ENCODE results near the gene MRPL55. TPM values are rescaled to one million over a fixed set of nuclear protein-coding genes. Genes with fewer than 3 reads are reported as not detected.
A peak's percentile ranks its signal among the peaks of the same experiment; 100 is the strongest.

Gene MRPL55
- total RNA-seq, 5 donors from 2014 or later (not counting 1 experiment from before 2014, with no cell fraction given): 49.7 to 63.5 (median 55.9) TPM

- Mint-ChIP-seq H3K27me3 (peaks cover 0 to 18% of the 10 kb centered on the region in 2 donors), H3K4me3 (no peak overlapping the region), H3K27ac (no peak overlapping the region), H3K36me3 (no peaks in the 10 kb centered on the region), H3K4me1 (peaks cover 8 to 14% (median 10%) of the 10 kb centered on the region in 3 donors), H3K9me3 (no peaks in the 10 kb centered on the region)
- H3K27me3 ChIP-seq (replicated peaks in 1 of 2; ENCODE audit: control insufficient read depth in 2 of 2, extremely low read depth in 1 of 2, insufficient read depth in 2 of 2, low read length in 1 of 2): peaks cover 0 to 19% of the 10 kb centered on the region in 2 experiments
- WGBS (ENCODE audit: insufficient coverage): 84% methylated on average over 3 of the region's 12 CpGs
- H3K4me1 ChIP-seq (ENCODE audit: control insufficient read depth in 1 of 2, extremely low read depth in 1 of 2, insufficient read depth in 2 of 2, low read length in 2 of 2): peaks cover 2 to 21% of the 10 kb centered on the region in 2 experiments
- no peak for ATAC-seq (replicated peaks in 1 of 4)
- H3K9me3 ChIP-seq: no peaks in the 10 kb centered on the region
- no peak overlapping the region for H3K27ac ChIP-seq (ENCODE audit: low read length)
- DNase-seq: no peak
- H3K4me3 ChIP-seq (ENCODE audit: control insufficient read depth in 1 of 2, extremely low read depth in 1 of 2, low read length in 1 of 2): no peak overlapping the region
- ChIA-PET CTCF (no interaction called here), POLR2A (no interaction called here)
- no peaks in the 10 kb centered on the region for H3K36me3 ChIP-seq (ENCODE audit: control insufficient read depth in 2 of 2, extremely low read depth in 1 of 2, insufficient read depth in 1 of 2, low read length in 1 of 2)
These were observed 25.5 kb upstream of the MRPL55 start for GRCh38 chr1:228134591-228134990.

GRCh38 chr1:228131766-228132165 is 22.7 kb upstream of the MRPL55 start:
- Mint-ChIP-seq H3K4me1 (peaks cover 7 to 9% (median 8%) of the 10 kb centered on the region in 3 donors), H3K4me3 (no peak overlapping the region), H3K27me3 (peaks cover 4 to 39% of the 10 kb centered on the region in 2 donors), H3K36me3 (no peaks in the 10 kb centered on the region), H3K27ac (no peak overlapping the region), H3K9me3 (no peaks in the 10 kb centered on the region)
- H3K4me1 ChIP-seq (ENCODE audit: control insufficient read depth in 1 of 2, extremely low read depth in 1 of 2, insufficient read depth in 2 of 2, low read length in 2 of 2): peaks cover under 1 to 4% of the 10 kb centered on the region in 2 experiments
- peaks cover 0 to 20% of the 10 kb centered on the region in 2 experiments for H3K27me3 ChIP-seq (replicated peaks in 1 of 2; ENCODE audit: control insufficient read depth in 2 of 2, extremely low read depth in 1 of 2, insufficient read depth in 2 of 2, low read length in 1 of 2)
- no peak for DNase-seq
- ChIA-PET POLR2A (no interaction called here), CTCF (interaction anchor here in 1 of 2 donors (1.5 kb wide), 1 partner anchor 48 kb away, joined by 4 read pairs; no protein-coding TSS in a partner anchor)
- no peak overlapping the region for H3K4me3 ChIP-seq (ENCODE audit: control insufficient read depth in 1 of 2, extremely low read depth in 1 of 2, low read length in 1 of 2)
- WGBS (ENCODE audit: insufficient coverage): no CpG with 5 or more reads among the region's 2 CpGs
- ATAC-seq (replicated peaks in 1 of 4): no peak
- no peak overlapping the region for H3K27ac ChIP-seq (ENCODE audit: low read length)
- no peaks in the 10 kb centered on the region for H3K36me3 ChIP-seq (ENCODE audit: control insufficient read depth in 2 of 2, extremely low read depth in 1 of 2, insufficient read depth in 1 of 2, low read length in 1 of 2)
- H3K9me3 ChIP-seq: no peaks in the 10 kb centered on the region

DNA sequence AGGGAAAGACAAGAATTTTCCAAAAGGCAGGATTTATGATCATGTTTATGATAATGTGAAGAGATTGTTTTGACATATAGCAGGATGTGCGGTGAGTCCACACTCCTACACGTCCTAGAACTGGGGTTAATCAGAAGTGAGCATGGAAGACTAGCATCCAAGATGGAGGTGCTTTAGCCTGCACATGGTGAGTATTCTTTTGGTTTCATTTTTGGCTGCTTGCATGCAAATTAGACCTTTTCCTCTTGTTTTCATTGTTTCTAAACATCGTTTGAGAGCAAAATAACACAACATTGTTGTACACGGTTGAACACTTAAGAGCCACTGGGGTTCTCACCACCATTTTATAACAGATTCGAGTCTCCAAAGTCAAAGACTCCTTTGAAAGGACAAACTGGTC is 16.1 kb upstream of the MRPL55 start:
- no peaks in the 10 kb centered on the region for H3K36me3 Mint-ChIP-seq
- POLR2A ChIA-PET: no interaction called here

GRCh38 chr1:228123505-228123904 is 14.4 kb upstream of the MRPL55 start:
- Histone ChIP-seq H3K27me3 (replicated peaks in 1 of 2; ENCODE audit: control insufficient read depth in 2 of 2, extremely low read depth in 1 of 2, insufficient read depth in 2 of 2, low read length in 1 of 2) (no peaks in the 10 kb centered on the region), H3K4me1 (ENCODE audit: control insufficient read depth in 1 of 2, extremely low read depth in 1 of 2, insufficient read depth in 2 of 2, low read length in 2 of 2) (no peaks in the 10 kb centered on the region), H3K4me3 (ENCODE audit: control insufficient read depth in 1 of 2, extremely low read depth in 1 of 2, low read length in 1 of 2) (no peak overlapping the region), H3K27ac (ENCODE audit: low read length) (no peak overlapping the region), H3K9me3 (no peaks in the 10 kb centered on the region), H3K36me3 (ENCODE audit: control insufficient read depth in 2 of 2, extremely low read depth in 1 of 2, insufficient read depth in 1 of 2, low read length in 1 of 2) (no peaks in the 10 kb centered on the region)
- ChIA-PET POLR2A (interaction anchor here in 1 of 2 donors (0.6 kb wide), 1 partner anchor 62 kb away, joined by 3 read pairs; no protein-coding TSS in a partner anchor), CTCF (no interaction called here)
- ATAC-seq (replicated peaks in 1 of 4): no peak
- peaks cover 4 to 18% of the 10 kb centered on the region in 2 donors for H3K27me3 Mint-ChIP-seq
- H3K9me3 Mint-ChIP-seq: no peaks in the 10 kb centered on the region
- H3K4me3 Mint-ChIP-seq: no peak overlapping the region
- H3K4me1 Mint-ChIP-seq: peaks cover 0 to 5% (median 0%) of the 10 kb centered on the region in 3 donors
- no peaks in the 10 kb centered on the region for H3K36me3 Mint-ChIP-seq
- WGBS (ENCODE audit: insufficient coverage): 88% methylated on average over 2 of the region's 2 CpGs
- DNase-seq: no peak
- no peak overlapping the region for H3K27ac Mint-ChIP-seq

More for the DNA sequence above, 16.1 kb upstream of the MRPL55 start:
- Histone ChIP-seq H3K4me3 (ENCODE audit: control insufficient read depth in 1 of 2, extremely low read depth in 1 of 2, low read length in 1 of 2) (no peak overlapping the region), H3K27me3 (replicated peaks in 1 of 2; ENCODE audit: control insufficient read depth in 2 of 2, extremely low read depth in 1 of 2, insufficient read depth in 2 of 2, low read length in 1 of 2) (peaks cover 0 to 7% of the 10 kb centered on the region in 2 experiments), H3K4me1 (ENCODE audit: control insufficient read depth in 1 of 2, extremely low read depth in 1 of 2, insufficient read depth in 2 of 2, low read length in 2 of 2) (no peaks in the 10 kb centered on the region), H3K27ac (ENCODE audit: low read length) (no peak overlapping the region), H3K9me3 (no peaks in the 10 kb centered on the region), H3K36me3 (ENCODE audit: control insufficient read depth in 2 of 2, extremely low read depth in 1 of 2, insufficient read depth in 1 of 2, low read length in 1 of 2) (no peaks in the 10 kb centered on the region)
- Mint-ChIP-seq H3K4me1 (peaks cover 0 to 5% (median 0%) of the 10 kb centered on the region in 3 donors), H3K9me3 (no peaks in the 10 kb centered on the region), H3K4me3 (no peak overlapping the region), H3K27me3 (peaks cover 4 to 26% of the 10 kb centered on the region in 2 donors), H3K27ac (peak overlapping the region in 1 of 2 donors; percentile 36)
- DNase-seq (no peak), ATAC-seq (replicated peaks in 1 of 4) (no peak)
- CTCF ChIA-PET: no interaction called here
- WGBS (ENCODE audit: insufficient coverage): 85% methylated on average over 4 of the region's 5 CpGs

DNA sequence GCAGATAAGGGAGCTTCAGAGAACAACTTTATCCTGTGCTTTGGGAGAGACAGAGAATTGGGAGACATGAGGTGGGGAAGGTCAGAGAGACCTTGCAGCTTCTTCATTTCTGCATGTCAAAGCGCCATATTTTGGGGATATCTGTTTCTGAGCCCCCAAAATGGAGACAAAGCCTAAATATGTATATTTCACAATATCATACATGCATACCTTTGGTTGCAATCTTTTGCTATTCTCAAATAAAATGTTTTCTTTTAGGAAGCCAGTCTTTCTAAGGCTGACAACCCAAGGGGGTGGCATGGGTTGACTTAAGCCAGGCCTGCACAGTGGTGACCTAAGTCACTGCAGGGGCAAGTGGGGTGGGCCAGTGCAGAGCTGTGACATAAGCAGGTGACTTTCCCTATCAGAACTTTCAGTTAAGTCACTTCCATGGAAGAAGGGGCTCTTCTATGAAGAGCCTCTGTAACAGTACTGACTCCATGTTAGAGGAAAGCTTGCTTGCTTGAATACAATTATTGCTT is 13.9 kb upstream of the MRPL55 start:
- no peak overlapping the region for H3K27ac Mint-ChIP-seq
- WGBS (ENCODE audit: insufficient coverage): no CpG with 5 or more reads among the region's 1 CpG
- no peak overlapping the region for H3K4me3 ChIP-seq (ENCODE audit: control insufficient read depth in 1 of 2, extremely low read depth in 1 of 2, low read length in 1 of 2)
- no peak overlapping the region for H3K27ac ChIP-seq (ENCODE audit: low read length)
- H3K27me3 ChIP-seq (replicated peaks in 1 of 2; ENCODE audit: control insufficient read depth in 2 of 2, extremely low read depth in 1 of 2, insufficient read depth in 2 of 2, low read length in 1 of 2): no peaks in the 10 kb centered on the region
- H3K4me1 ChIP-seq (ENCODE audit: control insufficient read depth in 1 of 2, extremely low read depth in 1 of 2, insufficient read depth in 2 of 2, low read length in 2 of 2): no peaks in the 10 kb centered on the region
- ChIA-PET CTCF (no interaction called here), POLR2A (no interaction called here)
- no peak for DNase-seq
- H3K9me3 Mint-ChIP-seq: peaks cover 0 to 2% (median 0%) of the 10 kb centered on the region in 3 donors
- no peaks in the 10 kb centered on the region for H3K36me3 ChIP-seq (ENCODE audit: control insufficient read depth in 2 of 2, extremely low read depth in 1 of 2, insufficient read depth in 1 of 2, low read length in 1 of 2)
- peaks cover 1% of the 10 kb centered on the region for H3K36me3 Mint-ChIP-seq
- peaks cover under 1 to 15% of the 10 kb centered on the region in 2 donors for H3K27me3 Mint-ChIP-seq
- no peak for ATAC-seq (replicated peaks in 1 of 4)
- H3K4me1 Mint-ChIP-seq: peaks cover 0 to 5% (median 0%) of the 10 kb centered on the region in 3 donors
- no peak overlapping the region for H3K4me3 Mint-ChIP-seq
- H3K9me3 ChIP-seq: no peaks in the 10 kb centered on the region

DNA sequence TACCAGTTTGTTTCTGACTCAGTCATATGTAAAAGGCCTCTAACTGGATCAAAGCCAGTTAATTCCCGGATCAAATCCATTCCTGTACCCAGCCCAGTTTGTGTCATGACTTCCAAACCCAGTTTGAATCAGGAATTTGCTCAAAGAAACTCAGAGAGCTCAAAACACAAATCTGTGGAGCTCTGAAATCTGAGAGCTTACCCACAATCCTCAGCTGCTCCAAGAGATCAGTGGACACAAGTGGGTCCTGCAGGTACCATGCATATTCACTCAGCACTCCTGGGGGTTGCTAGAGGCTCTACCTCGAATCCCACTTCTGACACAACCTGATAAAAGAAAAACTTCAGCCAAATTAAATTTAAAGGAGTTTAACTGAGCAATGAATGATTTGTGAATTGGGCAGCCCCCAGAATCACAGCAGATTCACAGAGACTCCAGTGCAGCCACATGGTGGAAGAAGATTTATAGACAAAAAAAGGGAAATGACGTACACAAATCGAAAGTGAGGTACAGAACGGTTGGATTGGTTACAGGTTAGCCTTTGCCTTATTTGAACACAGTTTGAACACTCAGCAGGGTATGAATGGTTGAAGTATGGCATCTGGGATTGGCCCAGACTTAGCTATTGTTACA is 11.9 kb upstream of the MRPL55 start:
- POLR2A ChIA-PET: no interaction called here
- CTCF ChIA-PET: no interaction called here
- DNase-seq: no peak
- peak in 1 of 4 experiments; percentile 67 for ATAC-seq (replicated peaks in 1 of 4)
- H3K27me3 Mint-ChIP-seq: peaks cover 0 to 2% of the 10 kb centered on the region in 2 donors
- Histone ChIP-seq H3K27me3 (replicated peaks in 1 of 2; ENCODE audit: control insufficient read depth in 2 of 2, extremely low read depth in 1 of 2, insufficient read depth in 2 of 2, low read length in 1 of 2) (peaks cover 0 to 2% of the 10 kb centered on the region in 2 experiments), H3K4me1 (ENCODE audit: control insufficient read depth in 1 of 2, extremely low read depth in 1 of 2, insufficient read depth in 2 of 2, low read length in 2 of 2) (no peaks in the 10 kb centered on the region), H3K4me3 (ENCODE audit: control insufficient read depth in 1 of 2, extremely low read depth in 1 of 2, low read length in 1 of 2) (no peak overlapping the region), H3K9me3 (no peaks in the 10 kb centered on the region), H3K27ac (ENCODE audit: low read length) (no peak overlapping the region), H3K36me3 (ENCODE audit: control insufficient read depth in 2 of 2, extremely low read depth in 1 of 2, insufficient read depth in 1 of 2, low read length in 1 of 2) (no peaks in the 10 kb centered on the region)
- H3K9me3 Mint-ChIP-seq: peaks cover 0 to 3% (median 0%) of the 10 kb centered on the region in 3 donors
- H3K27ac Mint-ChIP-seq: peak overlapping the region in 1 of 2 donors; percentile 11
- WGBS (ENCODE audit: insufficient coverage): 78% methylated on average over 1 of the region's 5 CpGs
- H3K4me3 Mint-ChIP-seq: no peak overlapping the region
- H3K36me3 Mint-ChIP-seq: peaks cover 2% of the 10 kb centered on the region
- H3K4me1 Mint-ChIP-seq: peaks cover 0 to 5% (median 0%) of the 10 kb centered on the region in 3 donors

Data from T-cell (primary cell).